Stimulated activated CD4-positive, alpha-beta T cell treated with anti-CD3 and anti-CD28 coated beads, TNF-alpha, amount 100 ng/mL, for 4 hours (primary cell): ENCODE measurements around the gene CKB.
"Not testable (repeated sequence)": the region's sequence is repeated elsewhere in the genome, so short reads cannot be mapped to it uniquely, and the experiment has no call there.

Source experiments
- DNase-seq, 3 experiments: peaks; one replicate each; pipeline ENCODE4 v3.0.0-alpha.2; 2020; ENCODE audit warnings: low read depth in 3 of 3

CKB gene

DNA sequence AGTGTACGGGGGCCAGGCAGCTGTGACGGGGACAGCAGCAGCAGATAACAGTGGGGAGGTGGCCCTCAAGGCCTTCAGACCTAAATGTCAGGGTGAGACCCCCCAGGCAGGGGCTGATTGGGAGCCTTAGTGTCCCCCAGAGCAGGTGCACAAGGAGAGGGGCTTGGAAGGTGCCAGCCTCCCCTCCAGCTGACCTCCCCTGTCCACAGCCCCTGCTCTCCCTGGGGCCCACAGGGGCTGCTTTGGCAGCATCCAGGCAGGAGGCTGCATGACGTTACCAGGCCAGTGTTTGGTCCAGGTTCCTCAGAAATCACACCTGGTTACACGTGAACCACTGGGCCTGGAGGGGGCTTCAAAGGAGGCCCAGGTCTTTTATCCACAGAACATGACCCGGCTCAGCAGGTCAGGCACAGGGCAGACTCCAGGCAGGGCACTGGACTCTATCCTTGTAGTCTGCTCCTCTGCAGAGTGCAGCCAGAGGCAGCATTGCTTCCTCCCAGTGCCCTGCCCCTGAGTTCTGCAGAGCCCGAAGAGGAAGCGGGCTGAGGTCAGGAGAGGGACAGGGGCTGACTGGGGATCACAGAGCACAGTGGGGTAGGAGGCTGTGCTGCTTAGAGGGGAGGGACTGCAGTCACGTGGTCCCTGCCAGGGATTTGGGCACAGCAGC lies 3.8 kb upstream of the CKB start:
- DNase-seq, result no peak

DNA sequence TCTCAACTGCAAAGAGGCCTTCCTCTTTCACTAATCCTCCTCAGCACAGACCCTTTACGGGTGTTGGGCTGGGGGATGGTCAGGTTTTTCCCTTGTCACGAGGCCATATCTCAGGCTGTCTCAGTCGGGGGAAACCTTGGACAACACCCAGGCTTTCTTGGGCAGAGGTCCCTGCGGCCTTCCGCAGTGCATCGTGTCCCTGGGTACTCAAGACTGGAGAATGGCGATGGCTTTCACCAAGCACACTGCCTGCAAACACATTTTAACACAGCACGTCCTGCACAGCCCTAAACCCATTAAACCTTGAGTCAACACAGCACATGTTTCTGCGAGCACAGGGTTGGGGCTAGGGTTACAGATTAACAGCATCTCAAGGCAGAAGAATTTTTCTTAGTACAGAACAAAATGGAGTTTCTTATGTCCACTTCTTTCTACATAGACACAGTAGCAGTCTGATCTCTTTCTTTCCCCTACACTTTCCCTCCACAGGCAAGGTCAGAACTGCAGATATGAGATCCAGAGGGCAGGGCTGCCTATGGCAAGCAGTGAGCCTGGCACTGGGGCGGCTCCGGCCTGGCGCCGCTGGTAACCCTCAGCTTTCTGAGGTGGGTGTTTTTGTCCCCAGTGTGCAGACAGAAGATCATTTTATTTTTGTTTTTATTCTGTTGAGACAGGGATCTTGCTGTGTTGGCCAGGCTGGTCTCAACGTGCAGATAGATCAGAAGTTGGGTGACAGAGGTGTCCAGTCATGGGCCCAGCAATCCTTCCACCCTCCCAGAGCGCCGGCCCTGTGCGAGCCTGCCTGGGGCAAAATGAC lies 3.0 kb upstream of the CKB start:
- not testable (repeated sequence) for DNase-seq

DNA sequence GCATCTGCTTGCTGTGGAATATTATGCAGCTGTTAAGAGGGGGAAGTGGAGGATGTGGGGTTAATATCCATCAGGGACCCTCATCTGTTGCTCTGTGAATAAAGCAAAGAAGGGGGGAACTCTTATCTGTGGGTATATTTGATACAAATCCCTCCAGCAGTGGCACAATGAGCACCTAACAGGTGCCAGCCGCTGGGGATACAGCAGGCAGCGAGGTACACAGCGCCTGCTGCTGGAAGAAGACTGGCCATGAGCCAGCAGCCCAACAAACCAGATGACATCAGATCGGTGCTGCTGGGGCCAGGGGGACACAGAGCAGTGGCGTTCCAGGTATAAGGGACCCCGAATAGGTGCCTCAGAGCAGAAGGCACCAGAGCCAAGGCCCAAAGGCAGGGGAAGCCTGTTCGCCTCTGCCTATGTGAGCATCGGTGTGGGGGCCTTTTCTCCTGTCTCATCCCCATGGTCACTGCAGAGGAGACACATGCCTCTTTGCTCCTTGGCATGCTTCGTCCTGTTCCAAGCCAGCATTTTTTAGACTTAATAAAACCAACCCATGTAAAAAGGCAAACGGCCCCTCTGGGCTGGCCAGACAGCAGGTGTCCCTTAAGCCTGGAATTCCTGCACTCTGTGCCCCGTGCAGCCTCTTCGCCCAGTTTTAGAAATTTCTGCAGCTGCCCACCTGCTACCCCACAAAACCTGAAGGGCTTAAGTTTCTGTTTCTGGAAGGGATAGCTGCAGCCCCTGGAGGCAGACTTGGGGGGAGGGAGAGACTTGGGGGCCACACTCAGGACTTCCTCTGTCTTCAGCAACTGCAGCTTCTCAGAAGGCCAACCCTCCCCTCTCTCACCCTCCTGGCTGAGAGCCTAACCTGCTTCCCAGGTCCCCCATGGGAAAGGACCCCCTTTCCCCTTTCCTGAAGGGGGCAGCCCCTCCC lies 1.6 kb upstream of the CKB start:
- DNase-seq, result no peak

DNA sequence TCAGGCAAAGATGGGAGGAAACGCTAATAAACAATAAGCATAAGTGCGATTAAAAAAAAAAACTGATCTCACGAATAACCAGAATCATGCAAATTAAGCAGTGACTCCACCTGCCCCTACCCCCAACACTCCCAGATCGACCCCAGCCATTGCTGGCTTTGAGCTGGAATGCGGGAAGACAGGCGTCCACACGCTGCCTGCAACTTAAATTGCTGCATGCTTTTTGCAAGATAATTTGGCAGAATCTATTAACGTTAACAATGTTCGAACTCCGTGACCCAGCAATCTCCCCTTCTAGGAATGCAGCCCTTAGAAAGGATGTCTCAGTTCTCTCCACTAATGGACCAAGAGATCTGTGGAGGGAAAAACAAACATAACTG lies 935 bp upstream of the CKB start:
- DNase-seq, result no peak

DNA sequence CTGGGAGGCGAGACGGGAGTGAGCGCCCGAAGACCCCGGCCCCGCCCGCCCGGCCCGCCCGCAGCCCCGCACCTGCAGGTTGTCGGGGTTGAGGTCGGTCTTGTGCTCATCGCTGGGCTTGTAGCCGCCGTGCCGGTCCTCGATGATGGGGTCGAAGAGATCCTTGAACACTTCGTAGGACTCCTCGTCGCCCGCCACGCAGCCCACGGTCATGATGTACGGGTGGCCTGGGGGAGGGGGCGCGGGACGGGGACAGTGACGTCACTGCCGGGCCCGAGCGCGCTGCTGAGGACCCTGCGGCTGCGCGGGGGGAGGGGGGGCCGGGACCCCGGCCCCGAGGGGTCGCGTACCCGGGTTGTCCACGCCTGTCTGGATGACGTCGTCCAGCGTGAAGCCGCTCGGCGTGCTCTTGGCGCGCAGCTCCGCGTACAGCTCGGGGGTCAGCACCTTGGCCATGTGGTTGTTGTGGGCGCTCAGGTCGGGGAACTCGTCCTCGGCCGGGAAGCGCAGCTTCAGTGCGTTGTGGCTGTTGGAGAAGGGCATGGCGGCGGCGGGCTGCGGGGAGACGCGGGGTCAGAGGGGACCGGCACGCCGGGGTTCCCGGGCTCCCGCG lies 573 bp downstream of the CKB start:
- DNase-seq, result no peak

DNA sequence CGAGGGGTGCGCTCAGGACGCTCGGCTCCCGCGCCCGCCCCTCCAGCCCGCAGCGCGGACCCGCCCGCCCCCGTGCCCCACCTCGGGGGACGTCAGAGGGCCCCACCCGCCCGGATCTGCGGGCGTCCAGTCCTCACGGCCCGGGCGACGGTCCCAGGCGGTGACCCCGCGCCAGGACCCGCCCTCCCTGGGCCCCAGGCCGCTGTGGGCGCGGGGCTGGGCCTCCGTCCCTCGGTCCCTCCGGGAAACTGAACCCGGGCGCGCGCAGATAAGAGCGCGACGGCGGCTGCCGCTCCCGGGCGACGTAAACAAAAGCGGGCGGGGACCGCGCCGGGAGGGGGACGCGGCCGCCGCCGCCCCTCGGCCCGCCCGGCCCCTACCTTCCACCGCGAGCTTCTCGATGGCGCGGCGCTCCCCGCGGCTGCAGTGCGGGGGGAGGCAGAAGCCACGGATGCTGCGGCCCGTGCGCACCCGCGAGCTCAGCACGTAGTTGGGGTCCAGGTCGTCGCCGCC lies 1.1 kb downstream of the CKB start:
- no peak for DNase-seq

DNA sequence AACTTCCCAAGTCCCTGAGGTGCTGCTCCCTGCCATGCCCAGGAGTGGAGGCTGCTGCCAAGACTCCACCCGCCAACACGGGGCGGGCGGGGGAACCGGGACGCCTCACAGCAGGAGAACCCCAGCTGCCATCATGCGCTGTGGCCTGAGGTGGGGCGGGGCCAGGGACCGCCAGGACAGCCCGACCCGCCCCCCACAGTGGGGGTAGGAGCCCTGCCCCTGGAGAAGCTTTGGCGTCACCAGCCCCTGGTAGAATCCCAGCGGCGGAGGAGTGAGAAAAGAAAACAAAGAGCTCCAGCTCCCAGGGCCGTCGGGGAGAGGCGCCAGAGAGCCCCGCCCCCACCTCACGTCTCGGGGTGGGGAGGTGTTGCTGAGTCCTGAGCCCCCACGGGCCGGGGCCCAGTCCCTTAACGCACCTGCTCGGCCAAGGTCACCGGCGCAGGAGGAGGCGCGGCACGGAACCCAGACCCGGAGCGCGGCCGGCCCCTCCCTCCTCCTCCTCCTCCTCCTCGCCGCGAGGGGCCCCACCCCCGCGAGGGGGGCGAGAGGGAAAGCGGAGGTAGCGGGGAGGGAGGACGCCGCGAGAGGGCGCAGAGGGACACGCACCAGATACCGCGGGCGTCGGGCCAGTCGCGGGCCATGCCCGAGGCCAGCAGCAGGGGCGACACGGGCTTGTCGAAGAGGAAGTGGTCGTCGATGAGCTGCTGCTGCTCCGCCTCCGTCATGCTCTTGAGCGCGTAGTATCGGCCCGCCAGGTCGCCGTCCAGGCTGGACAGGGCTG lies 1.8 kb downstream of the CKB start:
- DNase-seq, result peak; percentile 39 to 58 (median 55)

DNA sequence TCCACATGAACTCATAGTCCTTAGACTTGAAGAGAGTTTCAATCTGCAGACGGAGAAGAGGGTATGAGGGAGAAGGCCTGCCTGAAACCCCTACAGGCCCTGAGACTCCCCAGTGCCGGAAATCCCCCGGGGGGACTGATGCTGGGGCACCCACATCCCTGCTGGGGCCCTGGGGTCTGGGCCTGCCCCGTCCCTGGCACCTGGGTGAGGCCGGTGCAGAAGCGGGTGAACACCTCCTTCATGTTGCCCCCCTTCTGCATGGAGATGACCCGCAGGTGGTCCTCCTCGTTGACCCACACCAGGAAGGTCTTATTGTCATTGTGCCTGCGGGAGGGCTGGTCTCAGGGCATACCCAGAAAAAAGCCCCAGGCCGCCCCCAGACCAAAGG lies 2.4 kb downstream of the CKB start:
- DNase-seq, result no peak

DNA sequence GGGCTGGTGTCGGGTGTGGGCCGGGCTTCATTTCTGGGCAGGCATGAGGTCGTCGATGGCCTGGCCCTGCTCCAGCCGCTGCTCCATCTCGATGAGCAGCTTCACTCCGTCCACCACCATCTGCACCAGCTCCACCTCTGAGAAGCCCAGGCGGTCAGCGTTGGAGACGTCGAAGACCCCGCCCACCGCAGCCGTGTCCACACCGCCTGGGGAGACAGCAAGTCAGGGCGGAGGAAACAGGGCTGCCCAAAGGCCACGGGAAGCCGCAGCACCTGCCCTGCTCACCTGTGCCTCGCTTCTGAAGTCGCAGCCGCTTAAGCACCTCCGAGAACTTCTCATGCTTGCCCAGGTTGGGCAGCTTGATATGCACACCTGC lies 2.8 kb downstream of the CKB start:
- no peak for DNase-seq

DNA sequence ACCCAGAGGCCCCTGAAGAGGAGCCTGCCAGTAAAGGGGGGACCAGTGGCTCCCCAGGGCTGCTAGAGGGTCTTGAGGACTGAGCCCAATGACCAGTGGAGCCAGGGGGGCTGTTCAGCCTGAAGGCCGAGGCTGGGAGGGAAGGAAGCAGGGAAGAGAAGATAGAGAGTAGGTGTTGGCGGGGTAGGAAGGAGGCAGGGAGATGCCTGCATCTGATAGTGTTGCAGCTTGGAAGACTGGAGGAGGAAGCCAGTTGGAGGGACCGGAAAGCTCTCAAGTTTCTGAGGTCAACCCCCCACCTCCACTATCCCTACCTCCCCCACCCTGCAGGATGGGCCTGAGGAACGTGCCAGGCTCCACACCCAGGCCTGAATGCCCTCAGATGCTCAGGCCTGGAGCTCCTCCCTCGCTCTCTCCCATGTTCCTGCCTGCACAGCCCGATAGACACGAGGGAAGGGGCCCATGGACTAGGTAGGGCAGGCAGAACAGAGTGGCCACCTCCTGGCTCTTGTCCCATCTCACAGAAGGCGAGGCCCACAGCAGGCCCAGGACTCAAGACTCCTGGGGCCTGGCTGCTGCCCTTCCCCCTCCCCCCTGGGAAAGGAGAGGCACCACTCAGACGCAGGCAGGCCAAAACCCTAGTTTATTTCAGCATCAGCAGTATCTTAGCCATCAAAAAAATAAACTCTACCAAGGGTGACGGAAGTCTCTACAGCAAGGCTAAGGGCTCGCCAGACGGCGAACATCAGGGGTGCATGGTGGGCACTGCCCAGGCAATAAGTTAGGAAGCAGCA lies 3.4 kb downstream of the CKB start:
- DNase-seq, result no peak

DNA sequence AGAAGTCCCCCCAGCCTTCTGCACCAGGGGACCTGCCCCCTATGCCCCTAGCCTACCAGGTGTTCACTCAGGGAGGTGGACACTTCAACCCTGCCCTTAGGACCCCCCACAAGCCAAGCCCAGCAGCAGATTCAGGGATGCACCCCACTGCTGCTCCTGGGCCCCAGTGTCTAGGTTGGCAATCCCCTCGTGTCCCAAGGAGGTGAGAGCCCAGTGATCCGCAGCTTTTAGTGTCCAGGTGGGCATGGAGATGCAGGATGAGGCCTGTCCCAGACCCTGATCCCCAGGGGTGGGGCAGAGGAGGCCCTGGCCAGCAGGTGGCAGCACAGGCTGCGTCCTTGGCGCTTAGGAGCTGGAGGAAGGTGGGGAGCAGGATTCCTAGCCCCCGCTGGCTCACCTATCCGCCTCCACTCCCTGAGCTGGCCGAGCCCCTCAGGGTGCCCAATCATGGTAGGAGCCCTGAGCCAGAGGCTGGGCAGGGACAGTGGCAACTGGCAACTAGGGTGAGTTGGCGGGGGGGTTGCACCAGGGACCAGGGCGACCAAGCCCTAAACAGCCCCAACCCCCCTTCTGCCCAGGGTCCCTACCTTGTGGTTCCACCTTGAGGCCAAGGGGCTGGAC lies 4.1 kb downstream of the CKB start:
- peak in 2 of 3 experiments; percentile 28 to 42 for DNase-seq

DNA sequence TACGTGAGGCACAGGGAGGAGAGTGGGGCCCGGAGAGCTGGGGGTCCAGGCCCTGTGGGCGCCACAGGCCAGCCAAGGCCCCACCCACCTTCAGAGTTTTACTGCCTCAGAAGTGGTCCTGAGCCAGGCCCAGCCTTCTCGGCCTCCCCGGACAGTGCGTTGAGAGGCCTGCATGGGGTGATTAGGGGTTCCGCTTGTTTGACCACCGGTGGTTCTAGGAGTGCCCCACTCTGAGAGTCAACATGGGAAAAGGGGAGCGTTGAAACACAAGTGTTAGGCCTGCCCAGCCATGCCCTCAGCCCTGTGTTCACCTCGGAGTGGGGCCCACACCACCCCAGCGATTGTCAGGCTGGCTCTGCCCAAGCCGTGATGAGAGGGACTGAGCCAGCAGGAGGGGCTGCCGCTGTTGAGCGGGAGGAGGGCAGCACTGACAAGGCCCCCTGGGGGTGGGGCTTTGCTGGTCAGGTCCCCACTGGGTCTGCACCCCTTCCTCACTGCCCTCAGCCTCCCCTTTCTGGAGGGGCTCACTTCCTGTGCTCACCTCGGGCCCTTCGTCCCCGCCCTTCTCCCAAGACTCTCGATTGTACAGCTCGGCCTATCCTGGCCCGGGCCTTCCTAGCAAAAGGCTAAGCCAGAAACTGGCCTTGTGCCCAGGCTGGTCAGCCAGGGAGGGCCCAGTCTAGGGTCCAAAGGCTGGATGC lies 4.8 kb downstream of the CKB start:
- no peak for DNase-seq

DNA sequence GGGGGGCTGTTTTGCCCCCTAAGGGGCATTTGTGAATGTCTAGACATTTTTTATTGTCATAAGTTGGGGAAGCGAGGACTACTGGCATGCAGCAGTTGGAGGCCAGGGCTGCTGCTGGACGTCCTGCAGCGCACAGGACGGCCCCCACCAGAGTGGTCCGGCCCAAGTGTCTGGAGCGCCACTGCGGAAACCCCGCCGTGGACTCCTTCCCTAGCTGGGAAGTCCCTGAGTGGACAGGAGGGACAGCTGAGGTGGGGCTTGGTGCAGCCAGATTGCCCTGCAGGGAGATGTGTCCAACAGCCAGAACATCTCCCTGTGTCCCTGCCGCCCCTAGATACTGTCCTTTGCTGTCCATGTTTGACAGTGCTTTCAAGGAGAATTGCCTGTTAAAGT lies 5.5 kb downstream of the CKB start:
- DNase-seq, result no peak

DNA sequence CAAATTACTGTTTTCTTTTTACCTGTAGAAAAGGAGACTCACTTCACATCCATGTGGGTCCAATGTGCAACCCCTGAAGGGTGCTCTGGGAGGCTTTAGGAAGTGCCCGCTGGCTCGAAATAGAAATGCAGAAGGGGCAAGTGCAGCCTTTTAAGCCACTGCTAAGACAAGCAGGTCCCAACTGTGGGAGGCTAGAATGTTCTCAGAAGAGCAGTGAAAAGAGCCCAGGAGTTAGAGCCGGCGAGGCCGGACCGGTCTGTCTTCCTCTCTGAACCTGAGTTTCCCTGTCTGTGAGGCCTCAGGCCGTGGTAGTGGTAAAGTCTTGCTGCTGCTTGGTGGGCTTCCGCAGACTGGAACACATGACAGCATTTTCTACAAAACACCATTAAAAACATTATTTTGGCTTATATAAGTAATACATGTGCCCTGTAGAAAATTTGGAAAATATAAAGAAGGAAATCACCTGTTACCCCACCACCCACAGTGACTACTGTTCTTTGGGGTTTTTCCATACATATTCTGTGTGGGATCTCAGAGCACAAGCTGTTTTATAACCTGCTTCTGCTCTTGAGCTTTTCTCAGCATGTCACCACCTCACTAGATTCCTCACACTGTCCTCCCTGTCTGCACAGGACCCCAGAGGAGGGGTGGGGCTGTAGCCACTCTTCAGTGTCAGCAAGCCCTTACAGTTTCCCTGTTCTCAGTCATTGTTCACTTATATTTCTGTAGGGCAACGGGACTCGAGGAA lies 6.0 kb downstream of the CKB start:
- DNase-seq, result no peak

DNA sequence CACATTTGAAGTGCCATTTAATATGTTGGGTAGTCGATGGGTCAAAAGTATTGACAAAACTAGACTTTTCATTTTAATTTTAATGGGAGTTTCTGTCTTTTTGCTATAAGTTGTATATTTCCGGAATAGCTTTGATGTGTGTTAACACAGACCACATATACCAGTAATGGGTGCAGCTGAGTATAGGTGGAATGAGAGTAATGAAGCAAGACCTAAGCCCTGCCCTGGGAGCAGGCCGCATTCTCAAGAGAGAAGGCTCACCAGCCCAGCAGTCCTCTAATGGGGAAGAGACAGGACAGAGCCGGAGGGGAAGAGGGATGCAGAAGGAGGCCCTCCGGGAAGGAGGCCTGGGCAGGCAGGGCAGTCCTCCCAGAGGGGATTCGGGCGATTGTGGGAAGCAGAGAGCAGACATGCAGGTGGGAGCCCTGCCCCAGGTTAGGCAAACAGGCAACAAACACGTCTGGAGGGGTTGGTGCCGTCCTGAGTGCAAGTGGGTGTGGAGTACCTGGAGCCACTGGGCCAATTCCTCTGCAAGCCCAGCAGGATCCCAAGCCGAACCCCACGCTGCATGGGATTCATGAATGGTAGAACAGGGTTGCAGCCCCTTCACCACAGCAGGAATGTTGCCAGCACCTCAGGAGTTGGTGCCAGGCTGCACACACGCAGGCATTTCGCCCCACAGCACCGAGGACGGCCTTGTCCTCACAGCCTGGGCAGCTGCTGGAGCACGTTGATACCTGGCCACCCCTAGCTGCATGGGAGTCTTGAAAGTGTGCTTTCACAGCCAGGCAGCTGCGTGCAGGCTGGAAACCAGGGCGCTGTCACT lies 7.8 kb downstream of the CKB start:
- DNase-seq, result no peak

DNA sequence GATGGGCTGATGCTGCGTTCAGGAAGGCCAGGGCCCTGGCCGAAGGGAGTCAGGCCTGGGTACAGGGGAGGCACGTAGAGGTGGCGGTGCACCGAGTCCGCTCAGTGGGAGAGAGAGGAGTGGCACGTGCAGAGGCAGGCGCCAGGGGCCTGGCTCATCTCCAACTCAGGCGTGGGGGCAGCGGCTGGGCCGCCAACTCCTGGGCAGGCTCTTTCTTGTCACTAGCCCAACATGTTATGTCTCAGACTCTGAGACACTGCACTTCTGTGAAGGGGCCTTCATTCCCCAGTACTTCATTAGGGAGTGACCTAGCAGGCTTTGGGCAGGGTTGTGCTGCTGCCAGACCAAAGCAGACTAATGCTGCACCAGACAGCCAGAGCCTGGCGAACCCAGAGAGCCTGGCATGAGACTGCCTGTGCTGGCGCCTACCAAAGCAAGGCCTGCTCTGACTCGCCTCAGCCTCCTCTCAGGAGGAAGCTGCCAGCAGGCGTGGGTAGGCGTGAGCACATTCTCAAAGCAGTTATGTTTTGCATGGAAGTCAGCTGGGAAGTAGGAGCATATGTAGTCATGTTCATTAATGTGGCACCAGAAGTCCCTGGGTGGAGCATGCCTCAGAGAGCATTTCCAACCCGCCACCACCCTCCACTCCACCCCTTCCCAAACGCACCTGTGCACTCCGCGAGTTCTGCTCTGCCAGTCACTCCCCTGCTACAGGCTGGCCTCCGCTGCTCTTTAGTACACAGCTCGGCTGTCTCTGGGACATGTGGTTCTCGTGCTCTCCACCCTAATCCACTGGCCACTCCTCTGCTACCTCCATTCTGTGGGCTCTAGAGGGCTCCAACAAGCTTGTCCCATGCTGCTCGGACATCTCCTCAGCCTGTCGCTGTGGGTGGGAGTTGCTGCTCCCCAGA lies 9.7 kb downstream of the CKB start:
- no peak for DNase-seq
